HG02678 (cell line): ENCODE data around the gene EPO.
"Not testable (repeated sequence)": the region's sequence is repeated elsewhere in the genome, so short reads cannot be mapped to it uniquely, and the experiment has no call there.

Source experiments
- ATAC-seq: cut with Tn5 transposase; IDR thresholded peaks from one replicate; pipeline ENCODE4 v1.9.1; 2021; ENCODE audit warnings: mild to moderate bottlenecking, moderate library complexity; ENCODE audit not compliant: unreplicated experiment

The EPO gene

GRCh38 chr7:100731937-100732636, 11.8 kb downstream of the EPO start:
- no peak for ATAC-seq

- ATAC-seq: no peak
Measured at GRCh38 chr7:100735730-100736129, 15.5 kb downstream of the EPO start.

GRCh38 chr7:100736671-100737070, 16.4 kb downstream of the EPO start:
- no peak for ATAC-seq

GRCh38 chr7:100739934-100740333, 19.7 kb downstream of the EPO start:
- no peak for ATAC-seq

- no peak for ATAC-seq
Measured at GRCh38 chr7:100744605-100745004, 24.3 kb downstream of the EPO start.

GRCh38 chr7:100745184-100745583, 24.9 kb downstream of the EPO start:
- no peak for ATAC-seq

GRCh38 chr7:100752994-100753393, 32.7 kb downstream of the EPO start:
- no peak for ATAC-seq

- ATAC-seq: no peak
Measured at GRCh38 chr7:100753750-100754149, 33.5 kb downstream of the EPO start.

- no peak for ATAC-seq
Measured at GRCh38 chr7:100759357-100760171, 39.3 kb downstream of the EPO start.

- not testable (repeated sequence) for ATAC-seq
Measured at GRCh38 chr7:100762841-100763240, 42.6 kb downstream of the EPO start.

- no peak for ATAC-seq
Measured at GRCh38 chr7:100763556-100764140, 43.4 kb downstream of the EPO start.

- no peak for ATAC-seq
Measured at GRCh38 chr7:100764841-100765240, 44.6 kb downstream of the EPO start.

- no peak for ATAC-seq
Measured at GRCh38 chr7:100765250-100765649, 45.0 kb downstream of the EPO start.

- ATAC-seq: no peak
Measured at GRCh38 chr7:100768784-100769183, 48.5 kb downstream of the EPO start.
